ENCODE data around the gene PEPD.

PEPD gene

DNA sequence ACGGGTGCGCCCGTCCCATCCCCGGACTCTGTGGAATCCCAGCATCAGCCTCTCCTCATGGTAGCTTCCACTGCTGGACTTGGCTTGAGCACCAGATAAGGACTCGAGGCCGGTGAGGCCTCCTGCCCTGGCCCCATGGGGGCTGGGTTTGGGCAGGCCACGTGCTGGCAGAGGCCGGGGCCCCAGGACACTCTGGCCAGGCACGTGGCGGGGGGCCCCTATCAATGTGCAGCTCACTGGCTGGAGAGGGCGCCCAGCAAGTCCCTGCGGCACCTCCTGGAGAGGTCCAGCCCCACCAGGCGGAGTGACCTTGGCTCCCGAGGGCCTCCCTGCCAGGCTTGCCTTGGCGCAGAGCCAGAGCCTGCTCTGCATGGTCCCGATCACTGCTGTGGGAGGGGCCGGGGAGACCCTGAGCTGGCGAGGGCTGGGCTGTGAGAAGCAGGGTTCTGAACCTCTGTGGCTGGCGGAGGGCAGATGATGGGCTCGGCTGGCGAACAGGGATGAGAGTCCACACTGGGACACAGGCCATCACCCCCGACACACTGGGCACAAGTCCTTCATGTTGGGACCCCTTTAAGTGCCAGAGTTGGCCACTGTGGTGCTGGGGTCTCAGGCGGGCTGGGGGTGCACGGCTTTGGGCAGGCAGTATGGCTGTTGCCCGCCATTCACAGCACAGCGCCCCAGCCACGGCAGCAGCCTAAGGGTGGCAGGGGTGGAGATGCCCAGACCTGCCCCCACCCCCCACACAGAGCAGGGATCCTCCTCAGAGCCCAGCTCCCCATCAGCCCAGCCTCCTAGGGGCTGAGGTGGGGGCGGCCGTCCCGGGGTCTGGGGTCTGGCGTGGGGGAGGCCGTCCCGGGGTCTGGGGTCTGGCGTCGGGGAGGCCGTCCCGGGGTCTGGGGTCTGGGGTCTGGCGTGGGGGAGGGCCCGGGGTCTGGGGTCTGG is 129.0 kb downstream of the PEPD start:
- no peak for DNase-seq

DNA sequence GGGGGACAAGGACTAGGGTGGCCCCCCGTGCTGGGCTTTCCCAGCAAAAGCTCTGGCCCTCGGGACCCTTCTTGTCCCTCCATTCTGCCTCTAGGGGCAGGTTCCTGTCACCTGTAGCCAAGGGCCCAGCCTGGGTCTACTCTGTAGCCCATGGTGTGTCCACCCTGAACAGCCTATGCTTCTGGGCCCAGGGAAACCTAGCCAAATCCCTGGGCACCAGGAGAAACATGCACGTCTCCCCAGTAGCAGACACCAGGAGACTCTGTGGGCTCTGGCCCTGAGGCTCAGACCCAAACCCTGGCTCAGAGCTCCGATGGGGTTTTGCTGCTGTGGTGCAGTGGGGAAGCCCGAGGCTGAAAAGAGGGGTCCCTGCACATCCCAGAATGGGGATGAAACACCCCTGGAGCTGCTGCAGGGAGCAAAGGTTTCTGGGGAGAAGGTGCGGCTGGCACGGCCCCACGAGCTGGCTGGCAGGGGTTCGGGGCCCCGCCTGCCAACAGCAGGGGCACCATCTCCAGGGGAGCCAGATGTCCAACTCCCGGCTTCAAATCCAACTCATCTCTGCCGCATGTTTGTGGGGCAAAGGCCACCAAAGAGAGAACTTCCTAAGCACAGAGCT is 129.9 kb downstream of the PEPD start:
- no peak for DNase-seq

DNA sequence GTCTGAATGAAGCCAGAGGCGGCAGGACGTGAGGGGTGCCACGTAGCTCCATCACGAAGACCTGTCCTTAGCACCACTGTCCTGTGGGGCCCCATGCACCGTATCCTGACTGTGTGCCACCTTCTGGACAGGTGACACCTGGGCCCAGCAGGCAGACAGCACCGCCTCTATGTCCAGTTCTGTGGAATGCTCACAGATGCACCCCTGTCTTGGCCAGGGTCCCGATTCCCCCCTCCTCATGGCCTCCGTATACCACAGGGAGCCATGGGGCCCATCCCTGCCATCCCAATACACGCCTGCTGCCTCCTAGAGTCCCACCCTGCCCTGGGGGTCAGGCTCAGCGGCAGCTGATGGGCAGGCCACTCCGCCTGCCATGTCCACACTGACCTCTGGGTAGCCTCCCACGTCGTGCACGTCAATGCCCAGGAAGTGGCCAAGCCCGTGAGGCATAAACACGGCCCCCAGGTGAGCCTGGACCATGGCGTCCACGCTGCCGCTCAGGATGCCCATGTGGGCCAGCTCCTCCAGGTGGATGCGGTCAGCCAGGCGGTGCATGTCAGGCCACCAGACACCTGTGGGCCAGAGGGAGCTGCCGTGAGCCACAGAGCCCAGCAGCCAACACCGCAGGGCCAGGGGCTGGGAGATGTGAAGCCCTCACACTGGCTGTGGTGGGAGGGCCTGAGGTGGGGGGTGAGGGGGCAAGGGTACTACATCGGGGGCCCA is 130.5 kb downstream of the PEPD start:
- no peak for DNase-seq

DNA sequence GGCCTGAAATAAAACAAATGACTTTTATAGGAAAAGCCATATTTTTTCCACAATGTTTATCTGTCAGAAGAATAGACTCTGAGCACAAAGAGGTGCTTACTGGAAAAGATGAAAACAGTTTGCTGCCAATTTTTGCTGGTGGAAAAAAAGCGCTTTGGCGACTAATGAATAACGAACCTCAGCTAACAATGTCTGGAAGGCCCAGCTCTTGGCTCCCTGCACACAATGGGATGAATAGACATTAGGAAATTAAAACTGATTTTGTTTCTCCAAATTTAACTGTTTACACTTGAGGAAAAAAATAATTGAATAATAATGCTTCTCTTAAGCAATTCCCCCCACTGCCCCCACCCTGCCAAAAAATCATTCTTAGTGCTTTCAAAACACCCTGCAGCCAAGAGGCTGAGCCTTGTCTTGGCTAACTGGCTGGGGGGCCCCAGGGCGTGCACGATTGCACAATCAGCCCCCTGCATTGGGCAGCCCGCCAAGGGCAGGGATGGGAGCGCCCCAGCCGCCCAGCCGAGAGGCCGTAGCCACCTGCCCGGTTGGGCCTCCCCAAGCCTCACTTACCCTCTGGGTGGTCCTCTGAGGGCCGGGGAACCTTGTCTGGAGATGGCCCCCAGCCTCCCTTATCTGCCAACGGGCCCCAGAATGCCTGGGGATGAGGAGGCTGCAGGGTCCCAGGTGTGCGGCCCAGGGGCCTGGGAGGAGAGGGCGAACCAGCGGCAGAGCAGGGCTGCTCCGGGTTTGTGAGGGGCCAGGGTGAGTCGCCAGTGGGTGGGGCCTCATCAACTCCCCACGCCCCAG is 131.3 kb downstream of the PEPD start:
- no peak for DNase-seq

DNA sequence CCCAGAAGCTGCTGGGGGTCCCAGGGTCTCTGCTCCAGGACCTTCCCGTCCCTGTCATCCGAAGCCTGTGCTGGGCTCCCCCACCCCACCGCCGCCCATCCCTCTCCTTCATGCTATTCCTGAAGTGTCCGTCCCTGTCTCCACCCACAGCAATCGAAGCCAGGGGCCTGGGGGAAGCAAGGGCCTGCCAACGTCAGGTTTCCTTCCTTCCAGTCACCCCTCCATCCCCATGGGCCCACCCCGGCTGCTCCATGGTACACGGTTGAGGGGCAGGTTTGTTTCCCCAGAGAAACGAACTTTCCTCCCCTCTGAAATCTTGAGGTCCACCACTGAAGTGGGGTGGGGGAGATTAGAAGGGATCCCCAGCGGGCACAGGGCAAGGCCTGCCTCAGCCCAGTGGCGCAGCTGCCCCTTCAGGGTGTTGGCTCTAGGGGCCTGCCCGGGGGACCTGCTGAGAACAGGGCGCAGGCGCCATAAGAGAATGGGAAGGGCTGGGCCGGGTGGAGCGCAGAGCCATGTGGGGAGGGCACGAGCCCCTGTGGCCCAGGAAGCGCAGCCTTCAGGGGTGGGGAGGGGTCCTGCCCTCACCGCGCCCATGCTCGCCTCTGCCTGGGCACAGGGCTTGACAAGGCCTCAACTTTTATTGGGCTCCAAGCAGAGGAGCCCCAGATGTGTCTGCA is 132.0 kb downstream of the PEPD start:
- DNase-seq: no peak

DNA sequence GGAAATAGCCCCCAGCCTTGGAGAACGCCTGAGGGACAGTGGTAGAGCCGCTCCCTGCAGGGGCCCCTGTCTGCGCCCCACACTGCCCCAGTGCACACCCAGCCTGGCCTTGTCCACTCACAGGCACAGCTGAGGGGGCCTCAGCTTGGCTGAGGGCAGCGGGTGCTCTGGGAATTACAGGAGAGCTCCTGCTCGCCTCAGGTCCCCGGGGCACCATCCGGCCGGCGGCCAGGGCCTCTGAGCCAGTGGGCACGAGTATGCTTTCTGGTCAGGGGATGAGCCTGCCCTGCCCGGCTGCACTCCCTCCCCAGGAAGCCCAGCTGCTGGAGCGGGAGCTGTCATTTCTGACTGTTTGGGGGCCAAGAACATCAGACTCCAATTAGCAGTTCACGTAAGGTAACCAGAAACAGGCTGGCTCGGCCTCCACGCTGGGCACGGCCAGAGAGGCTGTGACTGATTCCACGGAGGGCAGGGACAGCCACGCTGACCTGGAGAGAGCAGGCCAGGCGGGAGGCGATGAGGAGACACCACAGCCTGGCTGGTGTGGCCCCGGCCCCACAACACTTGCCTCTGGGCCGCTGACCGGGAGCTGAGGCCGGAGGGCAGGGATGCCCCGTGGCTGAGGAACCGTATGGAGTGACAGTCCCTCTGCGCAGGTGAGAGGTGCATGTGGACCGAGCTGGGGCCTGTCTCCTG is 132.7 kb downstream of the PEPD start:
- DNase-seq: no peak

DNA sequence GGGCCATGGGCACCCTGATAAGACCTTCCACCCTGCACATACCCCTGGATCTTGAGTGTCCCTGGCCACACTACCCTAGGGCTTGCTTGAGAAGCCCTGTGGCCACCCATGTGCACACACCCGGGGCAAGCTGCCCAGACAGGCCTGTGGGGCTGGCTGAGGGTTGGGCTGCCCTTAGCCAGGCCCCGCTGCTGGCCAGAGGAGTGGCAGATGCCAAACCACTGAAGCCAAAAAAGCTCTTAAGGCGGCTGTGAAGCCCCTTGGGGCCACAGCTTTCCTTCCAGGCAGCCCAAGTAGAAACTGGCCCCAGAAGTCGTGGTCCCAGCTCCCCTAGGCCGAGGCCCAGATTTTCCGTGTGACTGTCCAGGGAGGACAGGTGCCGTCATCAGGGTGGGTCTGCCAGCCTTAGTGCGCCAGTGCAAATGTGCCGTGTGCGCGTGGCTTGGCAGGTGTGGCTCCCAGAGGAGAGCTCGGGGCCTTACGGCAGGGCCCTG is 133.3 kb downstream of the PEPD start:
- no peak for DNase-seq

DNA sequence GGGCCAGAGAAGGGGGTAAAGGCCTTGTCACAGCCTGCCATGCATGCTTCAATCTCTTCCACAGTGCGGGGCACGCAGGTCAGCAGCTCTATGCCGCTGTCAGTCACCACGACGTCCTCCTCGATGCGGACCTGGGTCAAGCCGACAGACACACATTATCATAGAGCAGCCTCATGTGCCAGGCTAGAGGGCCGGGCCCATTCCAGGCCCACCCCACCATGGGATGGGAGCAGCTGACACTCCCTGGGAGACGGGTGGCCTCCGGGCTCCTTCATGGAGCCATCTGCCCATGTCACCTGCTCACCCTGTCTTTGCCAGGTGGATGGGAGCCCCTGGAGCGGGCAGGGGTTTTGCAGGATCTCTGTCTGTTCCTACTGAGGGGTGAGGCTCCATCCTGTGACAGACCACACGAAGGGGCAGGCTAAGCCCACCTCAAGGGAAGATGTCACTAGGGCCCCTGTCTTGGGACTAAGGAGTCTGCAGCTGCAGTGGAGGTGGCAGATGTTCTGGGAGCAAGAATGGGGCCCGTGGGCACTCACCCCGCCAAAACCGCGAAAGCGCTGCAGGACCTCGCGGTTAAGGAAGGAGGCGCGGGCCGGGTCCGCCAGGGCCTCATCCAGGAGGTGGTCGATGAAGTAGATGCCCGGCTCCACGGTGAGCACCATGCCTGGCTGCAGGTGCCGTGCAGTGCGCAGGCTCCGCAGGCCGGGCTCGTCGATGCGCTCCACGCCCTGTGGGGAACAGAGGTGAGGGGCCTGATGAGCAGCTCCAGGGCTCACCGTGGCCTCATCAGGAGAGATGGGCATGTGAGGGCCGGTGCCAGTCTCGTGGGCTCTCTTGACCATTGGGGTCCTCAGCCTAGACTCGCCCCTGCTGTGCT is 134.0 kb downstream of the PEPD start:
- no peak for DNase-seq

DNA sequence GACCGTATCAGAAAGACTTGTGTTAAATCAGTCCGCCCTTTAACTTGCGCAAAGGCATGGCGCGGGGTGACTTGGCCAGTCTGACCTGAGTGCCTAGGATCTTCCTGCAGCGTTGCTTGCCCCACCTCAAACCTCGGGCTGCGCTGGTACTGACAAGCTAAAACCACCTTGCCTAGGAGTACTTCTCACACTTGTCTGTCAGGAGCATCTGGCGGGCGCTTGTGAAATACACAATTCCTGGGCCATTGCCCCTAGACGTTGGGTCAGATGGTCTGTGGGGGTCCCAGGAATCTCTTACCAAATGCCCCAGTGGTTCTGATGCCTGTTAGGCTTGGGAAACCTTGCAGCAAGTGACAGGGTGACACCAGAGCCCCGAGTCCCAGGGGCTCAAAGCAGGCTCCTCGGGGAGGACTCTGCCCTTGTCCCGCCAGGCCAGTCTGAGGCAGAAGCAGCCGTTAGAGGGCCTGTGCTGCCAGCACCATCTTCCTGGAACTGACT is 135.2 kb downstream of the PEPD start:
- DNase-seq: no peak

DNA sequence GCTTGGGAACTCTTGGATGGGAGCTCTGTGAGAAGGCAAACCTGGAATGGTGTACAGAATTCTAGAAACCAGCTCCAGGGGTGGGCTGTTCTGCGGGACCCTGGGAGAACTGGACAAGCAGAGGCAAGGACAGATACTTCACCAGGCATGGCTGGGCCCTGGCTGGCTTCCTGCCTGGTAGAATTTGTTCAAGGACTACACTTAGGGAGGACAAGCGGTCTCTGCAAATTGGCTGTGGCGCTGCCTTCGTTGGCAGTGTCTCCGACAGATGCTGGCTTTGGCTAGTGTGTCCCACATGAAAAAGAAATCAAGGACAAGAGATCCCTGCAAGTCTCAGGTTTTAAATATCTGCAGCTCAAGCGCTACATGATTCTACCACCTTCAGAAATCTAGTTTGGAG is 135.6 kb downstream of the PEPD start:
- DNase-seq: no peak

DNA sequence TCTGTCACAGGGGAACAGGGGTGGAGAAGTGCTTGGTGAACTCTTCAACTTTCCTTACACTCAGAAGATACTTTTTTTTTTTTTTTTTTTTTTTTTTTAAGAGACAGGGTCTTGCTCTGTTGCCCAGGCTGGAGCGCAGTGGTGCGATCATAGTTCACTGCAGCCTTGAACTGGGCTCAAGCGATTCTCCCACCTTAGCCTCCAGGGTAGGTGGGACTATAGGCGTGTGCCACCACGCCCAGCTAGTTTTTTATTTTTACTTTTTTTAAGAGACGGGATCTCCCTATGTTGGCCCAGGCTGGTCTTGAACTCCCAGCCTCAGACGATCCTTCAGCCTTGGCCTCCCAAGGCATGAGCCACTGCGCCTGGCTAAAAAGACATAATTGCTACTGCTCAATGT is 136.6 kb downstream of the PEPD start:
- no peak for DNase-seq

DNA sequence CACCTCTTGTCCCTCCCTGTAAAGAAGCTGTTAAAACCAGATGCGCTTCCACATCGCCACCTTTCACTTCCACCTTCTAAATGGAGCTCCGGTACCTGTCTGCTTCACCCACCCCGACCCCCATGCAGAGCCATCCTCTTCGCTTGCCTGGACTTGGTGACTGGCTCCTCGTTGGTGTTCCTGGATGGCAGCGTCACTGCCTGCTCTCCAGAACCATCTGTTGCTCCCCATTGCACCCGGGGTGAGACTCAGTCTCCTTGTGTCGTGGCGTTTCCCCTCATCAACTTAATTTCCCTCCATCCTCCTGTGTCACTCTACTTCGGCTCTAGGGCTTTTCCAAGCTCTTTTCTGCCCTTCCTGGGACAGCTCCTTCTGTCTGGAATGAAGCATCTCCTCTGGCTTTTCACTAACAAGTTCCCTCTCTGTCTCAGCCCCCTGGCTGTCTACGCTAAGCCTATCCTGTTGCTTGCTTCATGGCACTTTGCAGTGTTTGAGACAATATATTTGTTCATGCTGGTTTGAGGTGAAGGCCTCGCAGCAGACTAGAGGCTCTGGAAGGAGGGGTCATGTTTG is 137.8 kb downstream of the PEPD start:
- no peak for DNase-seq

DNA sequence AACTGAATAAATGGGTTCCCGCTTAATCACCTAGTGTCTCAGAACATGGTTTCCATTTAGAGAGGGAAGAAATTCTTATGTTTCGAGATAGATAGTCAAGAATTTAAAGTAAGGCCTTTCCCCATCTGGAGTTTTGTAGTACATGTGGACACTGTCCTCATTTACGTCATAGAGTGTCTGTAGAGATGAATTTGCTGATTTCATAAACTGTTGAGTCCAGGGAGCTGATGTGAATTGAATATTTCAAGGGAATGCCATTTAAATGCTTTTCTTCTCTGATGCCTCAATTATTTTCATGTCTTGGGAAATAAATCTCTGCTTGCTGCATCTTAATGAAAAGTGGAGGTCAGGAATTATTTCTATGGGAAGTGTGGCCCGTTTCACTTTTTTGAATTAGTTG is 138.6 kb downstream of the PEPD start:
- no peak for DNase-seq

DNA sequence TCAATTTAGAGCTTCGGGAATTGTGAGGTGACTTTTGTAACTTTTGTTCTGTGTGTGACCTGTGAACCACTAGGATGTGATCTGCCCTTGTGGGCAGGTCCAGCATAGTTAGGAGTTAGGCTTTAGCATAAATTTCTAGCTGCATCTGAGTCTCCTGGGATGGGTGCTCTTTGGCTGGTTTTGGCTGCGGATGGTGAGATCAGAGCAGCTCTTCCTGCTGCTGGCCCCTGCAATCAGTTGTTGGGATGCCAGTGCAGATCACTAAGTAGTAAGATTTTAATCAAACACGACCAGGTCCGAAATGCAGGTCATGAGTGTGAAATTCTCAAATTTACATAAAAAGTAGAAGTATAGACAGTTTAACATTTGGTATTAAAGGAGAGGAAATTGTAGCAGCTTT is 139.6 kb downstream of the PEPD start:
- DNase-seq: no peak

DNA sequence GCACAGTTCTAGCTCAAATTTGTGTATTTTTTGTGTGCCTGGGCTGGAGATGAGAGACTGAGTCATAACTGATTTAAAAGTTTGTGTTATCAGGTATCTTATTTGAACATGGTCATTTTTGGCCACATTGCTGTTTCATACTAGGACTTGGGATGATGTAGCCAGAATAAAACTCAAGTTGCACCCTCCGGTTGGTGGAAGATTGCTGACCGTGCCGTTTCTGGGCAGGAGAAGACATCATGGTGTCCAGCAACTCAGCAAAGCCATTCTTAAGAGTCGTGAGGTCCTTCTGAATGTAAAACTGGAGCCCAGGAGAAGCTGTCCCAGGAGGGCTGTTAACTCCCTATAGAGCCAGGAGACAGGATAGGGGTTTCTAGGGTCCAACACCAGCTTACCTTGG is 140.5 kb downstream of the PEPD start:
- DNase-seq: no peak

DNA sequence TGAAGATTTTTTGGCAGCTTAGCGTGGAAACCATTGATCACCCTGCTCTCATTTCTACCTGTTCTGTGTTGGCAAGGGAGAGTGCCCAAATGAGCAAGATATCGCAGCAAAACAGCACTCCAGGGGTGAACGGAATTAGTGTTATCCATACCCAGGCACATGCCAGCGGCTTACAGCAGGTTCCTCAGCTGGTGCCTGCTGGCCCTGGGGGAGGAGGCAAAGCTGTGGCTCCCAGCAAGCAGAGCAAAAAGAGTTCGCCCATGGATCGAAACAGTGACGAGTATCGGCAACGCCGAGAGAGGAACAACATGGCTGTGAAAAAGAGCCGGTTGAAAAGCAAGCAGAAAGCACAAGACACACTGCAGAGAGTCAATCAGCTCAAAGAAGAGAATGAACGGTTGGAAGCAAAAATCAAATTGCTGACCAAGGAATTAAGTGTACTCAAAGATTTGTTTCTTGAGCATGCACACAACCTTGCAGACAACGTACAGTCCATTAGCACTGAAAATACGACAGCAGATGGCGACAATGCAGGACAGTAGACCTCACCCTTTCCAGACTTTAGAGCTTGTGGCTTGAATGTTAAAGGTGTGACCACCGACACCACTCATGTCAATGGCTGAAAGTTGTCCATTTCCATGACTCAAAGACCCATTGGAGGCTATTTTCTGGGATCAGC is 142.3 kb downstream of the PEPD start:
- DNase-seq: no peak

DNA sequence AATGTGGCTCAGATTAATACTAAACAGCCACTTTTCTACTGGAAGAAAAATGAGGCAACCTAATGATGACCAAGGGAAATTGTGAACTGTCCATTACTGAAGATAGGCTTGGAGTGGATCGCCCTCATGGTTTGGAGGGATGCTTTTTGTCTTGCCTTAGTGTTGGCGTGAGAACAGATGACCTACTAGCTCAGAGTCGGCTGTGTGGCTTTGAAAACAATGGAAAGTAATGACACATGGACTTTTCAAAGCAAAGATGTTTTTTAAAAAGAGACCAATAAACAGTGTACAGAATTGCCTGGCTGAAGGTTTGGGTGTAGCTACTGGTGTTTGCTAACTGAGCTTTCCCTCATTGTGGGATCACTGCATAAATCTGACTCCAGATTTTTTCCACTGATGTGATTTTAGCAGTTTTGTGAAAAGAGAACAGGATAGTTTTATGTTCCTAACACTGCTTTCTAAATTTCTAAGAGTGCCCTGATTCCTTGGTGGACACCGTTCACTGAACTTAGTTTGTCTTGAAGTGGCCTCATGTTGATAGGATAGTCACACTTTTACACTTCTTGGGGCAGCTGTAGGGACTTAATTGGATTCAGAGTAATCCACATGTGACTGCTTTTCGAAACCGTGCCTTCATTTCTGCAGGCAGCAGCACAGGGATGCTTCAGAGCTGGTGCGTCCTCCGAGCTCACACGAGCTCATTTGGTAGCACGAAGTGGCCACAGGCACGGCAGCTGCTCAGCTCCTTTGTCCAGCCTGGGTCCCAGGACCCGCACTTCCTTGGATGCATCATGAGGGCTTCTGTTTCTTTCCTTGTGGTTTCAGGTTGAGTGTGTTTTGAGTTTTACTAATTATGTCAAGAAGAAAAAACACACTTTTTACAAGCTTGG is 143.8 kb downstream of the PEPD start:
- DNase-seq: no peak

DNA sequence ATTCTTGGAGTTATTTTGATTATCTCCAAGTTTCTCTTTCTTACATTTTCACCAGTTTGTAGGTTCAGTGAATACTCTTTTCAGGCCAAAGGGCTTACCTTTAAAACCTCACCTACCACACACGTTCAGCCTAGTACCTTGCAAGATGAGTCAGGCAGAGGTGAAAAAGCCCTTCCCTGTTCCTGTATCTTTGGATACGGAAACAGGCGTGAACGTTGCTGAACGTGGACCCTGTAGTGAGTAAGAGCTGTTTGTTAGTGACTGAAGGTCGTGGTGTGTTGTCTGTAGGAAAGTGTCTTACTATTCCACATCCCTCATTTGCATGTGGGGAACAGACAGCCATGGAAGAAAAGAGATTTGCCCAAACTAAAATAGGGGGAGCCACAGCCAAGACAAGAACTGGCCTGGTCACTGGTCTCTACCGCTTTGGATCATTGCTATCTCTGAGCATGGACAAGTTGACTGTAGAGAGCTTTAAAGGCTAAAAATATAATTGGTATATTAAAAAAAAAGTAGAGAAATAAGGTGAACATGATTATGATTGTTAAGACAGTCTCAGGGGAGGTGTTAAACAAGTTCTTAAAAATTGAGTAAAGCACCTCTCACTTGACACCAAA is 144.5 kb downstream of the PEPD start:
- no peak for DNase-seq

Measured in activated CD4-positive, alpha-beta T cell treated with anti-CD3 and anti-CD28 coated beads, Interleukin-2, amount 50 U/mL, for 4 hours (primary cell).